WTC11 (cell line): ENCODE results near the gene KCNH3. TPM values are rescaled to one million over a fixed set of nuclear protein-coding genes. Genes with fewer than 3 reads are reported as not detected.

Experiments
- ATAC-seq: fragments of 200-7000 bp; cut with Tn5 transposase; 2 replicates; pipeline ENCODE4 v1.10.0; 2021; ENCODE audit warnings: mild to moderate bottlenecking, moderate library complexity
- CTCF ChIA-PET: fragments of 300-600 bp; sonication (Branson Sonifier 250); formaldehyde crosslinking; loops from one replicate; lab custom pipeline; 2021; ENCODE audit warnings: antibody characterized with exemption; lab: Charles Lee
- POLR2A ChIA-PET: fragments of 350-600 bp; sonication (Branson Sonifier 250); formaldehyde crosslinking; loops from one replicate; lab custom pipeline; 2021; ENCODE audit warnings: antibody characterized with exemption; lab: Charles Lee
- DNase-seq: peaks from one replicate; pipeline ENCODE4 v3.0.0; 2021; ENCODE audit warnings: low spot score
- H3K27ac Mint-ChIP-seq: 2 replicates; pipeline ENCODE4 v1.8.0; 2021; ENCODE audit warnings: mixed read lengths
- H3K27me3 Mint-ChIP-seq: 2 replicates; pipeline ENCODE4 v1.8.0; 2021; ENCODE audit warnings: low read depth, mild to moderate bottlenecking, moderate library complexity, mixed read lengths
- H3K36me3 Mint-ChIP-seq: 2 replicates; pipeline ENCODE4 v1.8.0; 2021; ENCODE audit warnings: mixed read lengths
- H3K4me1 Mint-ChIP-seq: 2 replicates; pipeline ENCODE4 v1.8.0; 2022; ENCODE audit warnings: mixed read lengths
- H3K4me3 Mint-ChIP-seq: 2 replicates; pipeline ENCODE4 v1.8.0; 2021; ENCODE audit warnings: mild to moderate bottlenecking, moderate library complexity, mixed read lengths
- H3K9me3 Mint-ChIP-seq: 2 replicates; pipeline ENCODE4 v1.8.0; 2021; ENCODE audit warnings: mixed read lengths
- AFF4 ChIP-seq: sonication (generic); formaldehyde crosslinking; IDR thresholded peaks from 2 replicates; pipeline ENCODE4 v1.8.1; 2023; ENCODE audit warnings: mild to moderate bottlenecking, missing genetic modification reagents, borderline replicate concordance
- ARID4B ChIP-seq: sonication (generic); formaldehyde crosslinking; IDR thresholded peaks from 2 replicates; pipeline ENCODE4 v1.8.0; 2023; ENCODE audit warnings: missing genetic modification reagents, mild to moderate bottlenecking, borderline replicate concordance
- CTCF ChIP-seq: fragments of 200-600 bp; IDR thresholded peaks from 2 replicates; pipeline ENCODE4 v1.8.0; 2022; ENCODE audit warnings: antibody characterized with exemption
- E2F5 ChIP-seq: sonication (generic); formaldehyde crosslinking; IDR thresholded peaks from 2 replicates; pipeline ENCODE4 v1.8.1; 2022; ENCODE audit warnings: mild to moderate bottlenecking, moderate library complexity, missing genetic modification reagents
- ERG ChIP-seq: fragments of 250-450 bp; sonication (Bioruptor Pico); IDR thresholded peaks from 2 replicates; pipeline ENCODE4 v1.8.0; 2021; ENCODE audit warnings: mild to moderate bottlenecking
- FOXP4 ChIP-seq: sonication (generic); formaldehyde crosslinking; IDR thresholded peaks from 2 replicates; pipeline ENCODE4 v1.8.0; 2022; ENCODE audit warnings: mild to moderate bottlenecking, missing genetic modification reagents
- GABPB1 ChIP-seq: sonication (generic); formaldehyde crosslinking; IDR thresholded peaks from 2 replicates; pipeline ENCODE4 v1.8.1; 2023; ENCODE audit warnings: mild to moderate bottlenecking, missing genetic modification reagents
- HMGXB4 ChIP-seq: sonication (generic); formaldehyde crosslinking; IDR thresholded peaks from 2 replicates; pipeline ENCODE4 v1.8.1; 2023; ENCODE audit warnings: mild to moderate bottlenecking, moderate library complexity, missing genetic modification reagents
- MAX ChIP-seq: sonication (generic); formaldehyde crosslinking; IDR thresholded peaks from 2 replicates; pipeline ENCODE4 v1.8.0; 2022; ENCODE audit warnings: mild to moderate bottlenecking, missing genetic modification reagents
- NFATC4 ChIP-seq: fragments of 250-450 bp; sonication (Bioruptor Pico); IDR thresholded peaks from 2 replicates; pipeline ENCODE4 v1.9.0; 2021; ENCODE audit warnings: mild to moderate bottlenecking
- OVOL2 ChIP-seq: fragments of 250-450 bp; sonication (Bioruptor Pico); IDR thresholded peaks from 2 replicates; pipeline ENCODE4 v1.9.0; 2021; ENCODE audit warnings: mild to moderate bottlenecking, borderline replicate concordance
- STAT6 ChIP-seq: sonication (generic); formaldehyde crosslinking; conservative IDR thresholded peaks from 2 replicates; pipeline ENCODE4 v1.8.1; 2023; ENCODE audit warnings: mild to moderate bottlenecking, low read depth, missing genetic modification reagents, moderate library complexity
- TCF7 ChIP-seq: sonication (generic); formaldehyde crosslinking; IDR thresholded peaks from 2 replicates; pipeline ENCODE4 v1.8.0; 2022; ENCODE audit warnings: mild to moderate bottlenecking, low read depth, missing genetic modification reagents, moderate library complexity
- TEAD4 ChIP-seq: sonication (generic); formaldehyde crosslinking; IDR thresholded peaks from 2 replicates; pipeline ENCODE4 v1.8.0; 2022; ENCODE audit warnings: mild to moderate bottlenecking, missing genetic modification reagents
- total RNA-seq: library from RNA; stranded (reverse); gene quantifications from 3 replicates; pipeline ENCODE4 v1.2.3, GENCODE V29; 2021

KCNH3 gene
- total RNA-seq, 1 experiment from 2014 or later, result 0.44 TPM

GRCh38 chr12:49527361-49528130 is 11.3 kb upstream of the KCNH3 start (continued):
- TF ChIP-seq AFF4 (CRISPR knock-in tag) (no peak), NFATC4 (CRISPR knock-in tag) (no peak), STAT6 (CRISPR knock-in tag) (no peak), OVOL2 (CRISPR knock-in tag) (no peak), MAX (CRISPR knock-in tag) (no peak), TCF7 (CRISPR knock-in tag) (no peak), TEAD4 (CRISPR knock-in tag) (no peak)

GRCh38 chr12:49529414-49529813 is 9.4 kb upstream of the KCNH3 start:
- ATAC-seq (no peak), DNase-seq (no peak)
- ChIA-PET CTCF (interaction anchor here (0.6 to 1.0 kb wide), 3 partner anchors 51 to 171 kb away, joined by 3 to 5 read pairs (median 4); no protein-coding TSS in a partner anchor), POLR2A (interaction anchor here (0.6 kb wide), 2 partner anchors 44 to 284 kb away, joined by 3 read pairs; no protein-coding TSS in a partner anchor)
- peaks cover 21% of the 10 kb centered on the region for H3K36me3 Mint-ChIP-seq
- H3K9me3 Mint-ChIP-seq, result no peaks in the 10 kb centered on the region
- no peak overlapping the region for H3K27ac Mint-ChIP-seq
- peaks cover 3% of the 10 kb centered on the region; the same call in 1 of the 2 replicates for H3K27me3 Mint-ChIP-seq
- H3K4me3 Mint-ChIP-seq, result no peak overlapping the region
- peaks cover 8% of the 10 kb centered on the region for H3K4me1 Mint-ChIP-seq
- TF ChIP-seq ERG (no peak), ARID4B (no peak), CTCF (no peak), GABPB1 (no peak), E2F5 (CRISPR knock-in tag) (no peak), FOXP4 (CRISPR knock-in tag) (no peak), HMGXB4 (CRISPR knock-in tag) (no peak)
